PC-9 (cell line): ENCODE data around the gene RBM33. TPM values are rescaled to one million over a fixed set of nuclear protein-coding genes. Genes with fewer than 3 reads are reported as not detected.

Experiments used
- BruUV-seq: library from RNA; stranded (reverse); fragments of 400-500 nt; replicated peaks from 2 replicates; lab custom pipeline; 2021; lab: Mats Ljungman, UMichigan
- CTCF ChIA-PET: fragments of 300-600 bp; sonication (Branson Sonifier 250); formaldehyde crosslinking; loops from one replicate; lab custom pipeline; 2022; ENCODE audit warnings: antibody characterized with exemption; lab: Charles Lee
- POLR2A ChIA-PET: fragments of 300-600 bp; sonication (Branson Sonifier 250); formaldehyde crosslinking; loops from one replicate; lab custom pipeline; 2022; ENCODE audit warnings: antibody characterized with exemption; ENCODE audit not compliant: unreplicated experiment; lab: Charles Lee
- DNase-seq, 2 experiments: peaks; one replicate each; pipeline versions ENCODE4 v3.0.0 to v3.0.0-alpha.2; 2015 to 2022; ENCODE audit warnings: mixed read lengths in 1 of 2
- H2AFZ ChIP-seq: fragments of 200-600 bp; sonication (generic); 2 replicates; pipeline ENCODE4 v1.8.1; 2017; ENCODE audit warnings: antibody characterized with exemption
- H3F3A ChIP-seq: fragments of 200-600 bp; sonication (generic); 2 replicates; pipeline ENCODE4 v1.8.1; 2017; ENCODE audit warnings: antibody characterized with exemption, mild to moderate bottlenecking, low read depth; ENCODE audit not compliant: insufficient read depth
- H3K27ac ChIP-seq: fragments of 200-600 bp; sonication (generic); 2 replicates; pipeline ENCODE4 v1.6.1; 2016; ENCODE audit warnings: mixed run types
- H3K27me3 ChIP-seq: fragments of 200-600 bp; sonication (generic); 2 replicates; pipeline ENCODE4 v1.6.1; 2016; ENCODE audit warnings: low read depth, mixed run types; ENCODE audit not compliant: insufficient read depth
- H3K36me3 ChIP-seq: fragments of 200-600 bp; sonication (generic); 2 replicates; pipeline ENCODE4 v1.6.1; 2016; ENCODE audit warnings: low read depth, mixed run types
- H3K4me1 ChIP-seq: fragments of 200-600 bp; sonication (generic); replicated peaks from 2 replicates; pipeline ENCODE4 v1.6.1; 2016; ENCODE audit warnings: mixed run types; ENCODE audit not compliant: insufficient read depth
- H3K4me2 ChIP-seq: fragments of 200-600 bp; sonication (generic); 2 replicates; pipeline ENCODE4 v1.6.1; 2017; ENCODE audit warnings: mixed run types
- H3K4me3 ChIP-seq: fragments of 200-600 bp; sonication (generic); 2 replicates; pipeline ENCODE4 v1.6.1; 2016; ENCODE audit warnings: mixed run types
- H3K79me2 ChIP-seq: fragments of 200-600 bp; sonication (generic); 2 replicates; pipeline ENCODE4 v1.6.1; 2017; ENCODE audit warnings: low read depth, mixed run types
- H3K9me2 ChIP-seq: fragments of 200-600 bp; sonication (generic); 2 replicates; pipeline ENCODE4 v1.8.1; 2017; ENCODE audit warnings: mild to moderate bottlenecking; ENCODE audit not compliant: insufficient read depth
- H3K9me3 ChIP-seq: fragments of 200-600 bp; sonication (generic); 2 replicates; pipeline ENCODE4 v1.8.1; 2016; ENCODE audit warnings: low read depth; ENCODE audit not compliant: insufficient read depth
- H4K20me1 ChIP-seq: fragments of 200-600 bp; sonication (generic); 2 replicates; pipeline ENCODE4 v1.8.1; 2017; ENCODE audit not compliant: insufficient read depth
- EZH2 ChIP-seq: fragments of 200-600 bp; sonication (generic); IDR thresholded peaks from 2 replicates; pipeline ENCODE4 v1.8.0; 2017; ENCODE audit warnings: antibody characterized with exemption, low read depth
- intact Hi-C: fragments of 100-400 bp; cut with micrococcal nuclease; formaldehyde crosslinking; loops from one replicate; pipeline ENCODE4 v1.10.0; 2022; ENCODE audit not compliant: unreplicated experiment
- total RNA-seq: library from RNA; stranded (reverse); gene quantifications from 2 replicates; pipeline ENCODE4 v1.2.3, GENCODE V29; 2021
- TF ChIP-seq, protein P1 (sequence below): fragments of 200-600 bp; sonication (generic); conservative IDR thresholded peaks from 2 replicates; pipeline ENCODE4 v1.6.1; 2017; ENCODE audit warnings: mixed run types, antibody characterized with exemption, mild to moderate bottlenecking, moderate library complexity

Gene RBM33
- total RNA-seq, 1 experiment from 2014 or later: 85.7 TPM

DNA sequence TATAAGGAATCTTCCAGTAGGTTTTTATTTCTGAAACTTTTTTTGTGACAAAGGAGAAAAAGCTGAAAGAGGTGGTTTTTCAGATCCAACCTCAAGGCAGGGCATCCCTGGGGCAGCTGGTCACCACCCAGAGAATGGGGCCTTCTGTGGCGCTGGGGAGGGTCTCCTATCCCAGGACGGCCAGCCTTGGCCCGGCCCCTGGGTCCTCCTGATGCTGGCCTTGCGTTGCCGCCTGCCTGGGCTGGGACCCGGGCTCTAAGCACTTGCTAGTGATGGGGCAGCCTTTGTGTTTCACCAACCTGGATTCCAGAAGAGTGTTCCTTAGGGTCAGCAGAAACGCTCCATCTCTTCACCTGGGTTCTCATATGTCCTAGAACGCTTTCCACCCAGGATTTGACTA, 151.5 kb downstream of the RBM33 start:
- H3K9me3 ChIP-seq: no peaks in the 10 kb centered on the region
- peaks cover 29% of the 10 kb centered on the region; the same call in 1 of the 2 replicates for H3K27me3 ChIP-seq
- no peaks in the 10 kb centered on the region for H3K79me2 ChIP-seq
- H3K4me3 ChIP-seq: no peak overlapping the region
- no peaks in the 10 kb centered on the region for H4K20me1 ChIP-seq
- TF ChIP-seq, protein P1, sequence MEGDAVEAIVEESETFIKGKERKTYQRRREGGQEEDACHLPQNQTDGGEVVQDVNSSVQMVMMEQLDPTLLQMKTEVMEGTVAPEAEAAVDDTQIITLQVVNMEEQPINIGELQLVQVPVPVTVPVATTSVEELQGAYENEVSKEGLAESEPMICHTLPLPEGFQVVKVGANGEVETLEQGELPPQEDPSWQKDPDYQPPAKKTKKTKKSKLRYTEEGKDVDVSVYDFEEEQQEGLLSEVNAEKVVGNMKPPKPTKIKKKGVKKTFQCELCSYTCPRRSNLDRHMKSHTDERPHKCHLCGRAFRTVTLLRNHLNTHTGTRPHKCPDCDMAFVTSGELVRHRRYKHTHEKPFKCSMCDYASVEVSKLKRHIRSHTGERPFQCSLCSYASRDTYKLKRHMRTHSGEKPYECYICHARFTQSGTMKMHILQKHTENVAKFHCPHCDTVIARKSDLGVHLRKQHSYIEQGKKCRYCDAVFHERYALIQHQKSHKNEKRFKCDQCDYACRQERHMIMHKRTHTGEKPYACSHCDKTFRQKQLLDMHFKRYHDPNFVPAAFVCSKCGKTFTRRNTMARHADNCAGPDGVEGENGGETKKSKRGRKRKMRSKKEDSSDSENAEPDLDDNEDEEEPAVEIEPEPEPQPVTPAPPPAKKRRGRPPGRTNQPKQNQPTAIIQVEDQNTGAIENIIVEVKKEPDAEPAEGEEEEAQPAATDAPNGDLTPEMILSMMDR: no peak
- no peak for TF ChIP-seq EZH2
- intact Hi-C loops: loop anchor here (2.0 to 5.0 kb wide), 2 partner anchors 1021 to 1431 kb away; no protein-coding TSS in a partner anchor
- no peaks in the 10 kb centered on the region for H3K4me1 ChIP-seq
- POLR2A ChIA-PET: no interaction called here
- H3K27ac ChIP-seq: no peak overlapping the region
- no peak overlapping the region for H3K4me2 ChIP-seq
- H3K9me2 ChIP-seq: no peaks in the 10 kb centered on the region
- peaks cover 5% of the 10 kb centered on the region; the same call in 1 of the 2 replicates for H3F3A ChIP-seq
- no peak overlapping the region for H2AFZ ChIP-seq
- DNase-seq: no peak
- H3K36me3 ChIP-seq: no peaks in the 10 kb centered on the region
- BruUV-seq: no TSS peak
- CTCF ChIA-PET: no interaction called here

GRCh38 chr7:155796381-155797261, 152.2 kb downstream of the RBM33 start:
- CTCF ChIA-PET: interaction anchor here (0.7 kb wide), 1 partner anchor 1021 kb away, joined by 6 read pairs; no protein-coding TSS in a partner anchor
- POLR2A ChIA-PET: no interaction called here
- H3K4me1 ChIP-seq: no peaks in the 10 kb centered on the region

More at GRCh38 chr7:155796381-155797261, 152.2 kb downstream of the RBM33 start:
- H3F3A ChIP-seq: no peaks in the 10 kb centered on the region
- TF ChIP-seq, protein P1: peak; percentile 83
- no peak for TF ChIP-seq EZH2
- H3K9me2 ChIP-seq: no peaks in the 10 kb centered on the region
- H3K79me2 ChIP-seq: no peaks in the 10 kb centered on the region
- peaks cover 33% of the 10 kb centered on the region; the same call in 1 of the 2 replicates for H3K27me3 ChIP-seq
- H3K36me3 ChIP-seq: no peaks in the 10 kb centered on the region
- H3K27ac ChIP-seq: no peak overlapping the region
- H3K4me3 ChIP-seq: no peak overlapping the region
- intact Hi-C loops: loop anchor here (2.0 to 5.0 kb wide), 2 partner anchors 1020 to 1431 kb away; no protein-coding TSS in a partner anchor
- BruUV-seq: no TSS peak
- no peaks in the 10 kb centered on the region for H4K20me1 ChIP-seq
- H3K9me3 ChIP-seq: no peaks in the 10 kb centered on the region
- H2AFZ ChIP-seq: no peak overlapping the region
- no peak overlapping the region for H3K4me2 ChIP-seq
- DNase-seq: peak in 1 of 2 experiments; percentile 74
